Esophagus squamous epithelium (tissue), 4 donors: ENCODE results near the gene ZHX3.

Experiments
- CTCF ChIP-seq, 6 experiments: fragments of 450-650 bp in 4 of 6; fragments of 200-600 bp in 2 of 6; sonication (generic) in 2 of 6; IDR thresholded peaks; one replicate each; pipeline ENCODE4 v1.5.1; 2016 to 2019; ENCODE audit warnings: antibody characterized with exemption in 6 of 6, mild to moderate bottlenecking in 4 of 6, moderate library complexity in 4 of 6
- POLR2A ChIP-seq, 4 donors: fragments of 450-650 bp; IDR thresholded peaks; one replicate each; pipeline ENCODE4 v1.6.1; 2017; ENCODE audit warnings: antibody characterized with exemption in 4 of 4, mild to moderate bottlenecking in 4 of 4, moderate library complexity in 3 of 4

- TF ChIP-seq POLR2A (IDR thresholded peaks at IDR 0.05) (no peak), CTCF (IDR thresholded peaks at IDR 0.05) (no peak)
Observed at GRCh38 chr20:41166201-41167117, 151.1 kb downstream of the ZHX3 start.
